KOPT-K1 (cell line): ENCODE results near the gene CRYBG1.

Source experiments
- H3K27ac ChIP-seq: fragments of 200-600 bp; sonication (generic); 2 replicates; pipeline ENCODE4 v1.5.1; 2016; ENCODE audit warnings: antibody characterized with exemption, mild to moderate bottlenecking, low read depth, low read length; ENCODE audit not compliant: poor library complexity, severe bottlenecking
- H3K36me3 ChIP-seq: fragments of 200-600 bp; sonication (generic); 2 replicates; pipeline ENCODE4 v1.5.1; 2017; ENCODE audit warnings: antibody characterized with exemption, mild to moderate bottlenecking, low read length, moderate library complexity; ENCODE audit not compliant: insufficient read depth
- H3K9me3 ChIP-seq: fragments of 200-600 bp; sonication (generic); 2 replicates; pipeline ENCODE4 v1.5.1; 2017; ENCODE audit warnings: antibody characterized with exemption, low read length, mild to moderate bottlenecking; ENCODE audit not compliant: insufficient read depth, poor library complexity, severe bottlenecking

CRYBG1 gene, protein sequence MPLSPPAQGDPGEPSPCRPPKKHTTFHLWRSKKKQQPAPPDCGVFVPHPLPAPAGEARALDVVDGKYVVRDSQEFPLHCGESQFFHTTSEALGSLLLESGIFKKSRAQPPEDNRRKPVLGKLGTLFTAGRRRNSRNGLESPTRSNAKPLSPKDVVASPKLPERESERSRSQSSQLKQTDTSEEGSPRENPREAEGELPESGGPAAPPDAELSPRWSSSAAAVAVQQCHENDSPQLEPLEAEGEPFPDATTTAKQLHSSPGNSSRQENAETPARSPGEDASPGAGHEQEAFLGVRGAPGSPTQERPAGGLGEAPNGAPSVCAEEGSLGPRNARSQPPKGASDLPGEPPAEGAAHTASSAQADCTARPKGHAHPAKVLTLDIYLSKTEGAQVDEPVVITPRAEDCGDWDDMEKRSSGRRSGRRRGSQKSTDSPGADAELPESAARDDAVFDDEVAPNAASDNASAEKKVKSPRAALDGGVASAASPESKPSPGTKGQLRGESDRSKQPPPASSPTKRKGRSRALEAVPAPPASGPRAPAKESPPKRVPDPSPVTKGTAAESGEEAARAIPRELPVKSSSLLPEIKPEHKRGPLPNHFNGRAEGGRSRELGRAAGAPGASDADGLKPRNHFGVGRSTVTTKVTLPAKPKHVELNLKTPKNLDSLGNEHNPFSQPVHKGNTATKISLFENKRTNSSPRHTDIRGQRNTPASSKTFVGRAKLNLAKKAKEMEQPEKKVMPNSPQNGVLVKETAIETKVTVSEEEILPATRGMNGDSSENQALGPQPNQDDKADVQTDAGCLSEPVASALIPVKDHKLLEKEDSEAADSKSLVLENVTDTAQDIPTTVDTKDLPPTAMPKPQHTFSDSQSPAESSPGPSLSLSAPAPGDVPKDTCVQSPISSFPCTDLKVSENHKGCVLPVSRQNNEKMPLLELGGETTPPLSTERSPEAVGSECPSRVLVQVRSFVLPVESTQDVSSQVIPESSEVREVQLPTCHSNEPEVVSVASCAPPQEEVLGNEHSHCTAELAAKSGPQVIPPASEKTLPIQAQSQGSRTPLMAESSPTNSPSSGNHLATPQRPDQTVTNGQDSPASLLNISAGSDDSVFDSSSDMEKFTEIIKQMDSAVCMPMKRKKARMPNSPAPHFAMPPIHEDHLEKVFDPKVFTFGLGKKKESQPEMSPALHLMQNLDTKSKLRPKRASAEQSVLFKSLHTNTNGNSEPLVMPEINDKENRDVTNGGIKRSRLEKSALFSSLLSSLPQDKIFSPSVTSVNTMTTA (N-terminal part only)

DNA sequence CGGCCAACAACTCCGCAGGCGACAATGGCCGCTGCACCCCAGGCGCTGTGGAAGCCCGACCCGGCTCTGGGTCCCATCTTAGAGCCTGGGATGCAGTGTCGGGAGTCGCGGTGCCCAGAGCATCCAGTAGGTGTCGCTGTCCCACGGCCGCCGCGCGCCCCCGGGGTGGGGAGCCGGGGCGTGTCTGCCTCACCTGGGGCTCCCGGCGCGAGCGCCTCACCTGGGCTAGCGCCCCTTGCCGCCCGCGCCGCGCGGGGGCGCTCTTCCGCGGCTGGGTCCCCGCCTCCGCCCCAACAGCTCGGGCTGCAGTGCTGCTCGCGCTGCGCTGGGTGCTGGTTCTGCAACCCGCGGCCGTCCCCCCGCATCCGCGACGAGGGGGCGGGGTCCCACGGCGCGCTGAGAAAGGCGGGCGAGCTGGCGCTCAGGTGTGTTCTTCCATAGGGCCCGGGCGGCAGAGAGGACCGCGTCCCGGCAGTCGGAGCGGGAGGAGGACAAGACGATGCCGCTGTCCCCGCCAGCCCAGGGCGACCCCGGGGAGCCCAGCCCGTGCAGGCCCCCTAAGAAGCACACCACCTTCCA lies at the start of gene CRYBG1:
CRYBG1 (plus strand) TSS at position 308 of the 579 bp plus-strand sequence; CDS start at position 500, 192 bp downstream.
- peaks cover 10% of the 10 kb centered on the region for H3K9me3 ChIP-seq
- H3K36me3 ChIP-seq, result no peaks in the 10 kb centered on the region
- H3K27ac ChIP-seq, result no peak within 1 kb of the TSS

DNA sequence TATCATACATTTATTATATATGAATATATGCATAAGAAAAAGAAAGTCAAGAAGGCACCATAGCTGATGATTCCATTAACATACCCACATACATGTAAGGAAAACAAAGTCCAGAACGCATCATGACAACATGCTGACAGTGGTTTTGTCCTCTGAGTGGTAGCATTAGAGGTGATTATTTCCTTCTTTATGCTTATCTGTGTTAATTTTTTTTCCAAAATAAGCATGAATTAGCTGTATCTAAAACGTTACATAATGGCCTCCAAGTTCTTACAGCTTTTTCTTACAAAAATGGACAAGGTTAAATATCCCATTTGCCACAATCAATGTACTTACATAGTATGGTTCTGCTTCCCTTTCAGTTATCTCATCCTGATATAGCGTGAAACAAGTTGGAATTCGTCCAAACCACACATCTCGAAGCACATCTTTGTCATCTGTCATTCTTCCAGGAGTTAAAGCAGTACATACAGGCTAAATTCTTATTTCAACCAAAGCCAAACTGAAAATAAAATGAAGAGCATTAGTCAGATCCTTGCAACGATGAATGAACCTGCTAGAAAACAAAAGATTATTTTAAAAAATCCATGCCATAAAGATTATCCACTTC lies 44.6 kb upstream of the CRYBG1 start:
- Histone ChIP-seq H3K9me3 (no peaks in the 10 kb centered on the region), H3K36me3 (peaks cover 52% of the 10 kb centered on the region), H3K27ac (no peak overlapping the region)

DNA sequence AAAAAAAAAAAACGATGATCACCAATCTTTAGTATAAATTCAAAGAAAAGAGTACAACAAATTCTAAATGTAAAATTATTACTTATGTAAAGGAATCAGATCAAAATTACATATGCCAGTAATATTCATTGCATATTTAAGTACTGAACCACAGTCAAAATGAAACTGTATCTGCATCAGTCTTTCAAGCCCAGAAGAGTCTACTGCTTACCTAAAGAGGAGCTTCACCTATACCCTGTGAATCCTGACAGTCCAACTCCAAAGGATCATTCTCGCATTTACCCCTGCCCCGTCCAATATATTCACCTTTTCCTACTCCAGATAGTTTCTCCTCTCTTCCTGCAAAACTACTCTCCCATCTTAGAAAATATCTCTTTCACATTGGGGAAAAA lies 44.1 kb upstream of the CRYBG1 start:
- H3K36me3 ChIP-seq, result peaks cover 47% of the 10 kb centered on the region
- H3K9me3 ChIP-seq, result no peaks in the 10 kb centered on the region
- no peak overlapping the region for H3K27ac ChIP-seq

DNA sequence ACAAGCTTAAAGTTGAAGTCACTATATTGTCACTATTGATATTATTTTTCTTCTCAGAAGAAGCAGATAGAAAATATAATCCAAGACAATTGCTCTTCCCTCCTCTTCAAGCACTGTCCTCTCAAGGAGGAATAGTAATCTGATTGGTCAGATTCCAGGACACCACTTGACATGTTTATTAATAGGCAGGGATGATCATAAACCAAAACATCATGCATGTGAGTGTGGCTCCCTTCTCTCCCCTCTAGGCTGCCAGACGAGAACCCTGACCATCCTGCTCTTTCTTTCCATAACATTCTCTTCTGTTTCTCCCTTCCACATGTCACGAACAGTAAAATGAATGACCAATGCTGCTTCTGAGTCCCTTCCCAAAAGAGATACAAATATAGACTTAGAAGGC lies 42.5 kb upstream of the CRYBG1 start:
- H3K27ac ChIP-seq, result no peak overlapping the region
- H3K9me3 ChIP-seq, result no peaks in the 10 kb centered on the region
- H3K36me3 ChIP-seq, result peaks cover 30% of the 10 kb centered on the region

DNA sequence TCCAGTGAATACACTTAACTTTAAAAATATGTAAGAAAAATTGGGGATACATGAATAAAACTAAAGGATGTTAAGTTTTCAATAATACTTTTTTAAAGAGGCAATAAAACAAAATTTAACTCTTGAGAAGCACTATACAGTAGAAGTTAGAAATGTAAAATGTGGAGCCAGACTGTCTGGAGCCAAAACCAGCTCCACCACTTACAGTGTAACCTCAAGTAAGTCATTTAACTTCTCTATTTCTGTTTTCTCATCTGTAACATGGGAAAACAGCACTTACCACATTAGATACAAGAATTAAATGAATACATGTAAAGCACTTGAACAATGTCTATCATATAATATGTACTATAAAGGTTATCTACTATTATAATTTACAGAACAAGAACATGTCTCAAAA lies 41.7 kb upstream of the CRYBG1 start:
- Histone ChIP-seq H3K9me3 (no peaks in the 10 kb centered on the region), H3K36me3 (peaks cover 22% of the 10 kb centered on the region), H3K27ac (no peak overlapping the region)

DNA sequence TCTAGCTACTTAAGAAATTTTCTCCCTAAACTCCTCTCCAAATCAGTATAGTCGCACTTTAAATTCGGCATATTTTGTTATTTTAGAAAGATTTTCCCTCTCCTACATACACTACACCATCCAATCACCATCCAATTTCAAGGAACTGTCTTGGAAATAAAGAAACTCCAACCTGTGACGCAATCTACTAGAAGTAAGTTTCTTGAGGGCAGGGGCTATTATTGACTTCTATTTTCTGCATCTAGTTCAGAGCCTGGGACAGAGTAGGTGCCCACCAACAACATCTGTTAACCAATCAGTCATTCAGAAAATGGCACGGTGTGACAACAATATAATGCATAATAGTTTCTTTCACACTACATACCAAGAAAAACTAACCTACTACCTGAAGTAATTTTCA lies 38.6 kb upstream of the CRYBG1 start:
- H3K36me3 ChIP-seq, result no peaks in the 10 kb centered on the region
- H3K27ac ChIP-seq, result no peak overlapping the region
- no peaks in the 10 kb centered on the region for H3K9me3 ChIP-seq

DNA sequence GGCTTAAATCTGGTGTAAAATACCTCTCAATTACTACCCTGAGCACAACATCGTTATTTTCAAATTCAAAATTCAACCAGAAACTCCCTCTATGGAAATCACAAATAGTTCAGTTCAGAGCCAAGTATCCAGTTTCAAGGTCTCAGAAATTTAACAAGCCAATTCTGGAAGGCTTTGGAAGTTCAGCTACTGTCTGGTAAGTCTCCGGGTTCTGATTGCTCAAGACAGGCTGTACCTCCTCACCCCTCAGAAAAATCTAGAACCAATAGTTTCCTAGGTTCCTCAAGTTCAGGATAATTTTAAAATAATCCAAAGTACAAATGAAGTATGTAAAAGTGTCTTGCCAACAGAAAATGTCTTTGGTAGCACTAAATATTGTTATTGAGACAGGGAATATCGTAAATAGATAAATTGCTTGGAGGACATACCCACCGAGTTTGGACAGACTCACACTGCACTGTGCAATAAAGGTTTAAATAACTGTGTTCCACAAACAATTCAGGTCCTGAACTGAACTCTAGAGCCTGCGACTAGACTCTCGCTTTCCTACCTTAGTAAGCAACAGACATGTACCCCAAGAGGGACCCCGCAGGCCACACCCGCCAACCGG lies 35.7 kb upstream of the CRYBG1 start:
- no peaks in the 10 kb centered on the region for H3K36me3 ChIP-seq
- H3K9me3 ChIP-seq, result no peaks in the 10 kb centered on the region
- H3K27ac ChIP-seq, result peak overlapping the region; percentile 84

DNA sequence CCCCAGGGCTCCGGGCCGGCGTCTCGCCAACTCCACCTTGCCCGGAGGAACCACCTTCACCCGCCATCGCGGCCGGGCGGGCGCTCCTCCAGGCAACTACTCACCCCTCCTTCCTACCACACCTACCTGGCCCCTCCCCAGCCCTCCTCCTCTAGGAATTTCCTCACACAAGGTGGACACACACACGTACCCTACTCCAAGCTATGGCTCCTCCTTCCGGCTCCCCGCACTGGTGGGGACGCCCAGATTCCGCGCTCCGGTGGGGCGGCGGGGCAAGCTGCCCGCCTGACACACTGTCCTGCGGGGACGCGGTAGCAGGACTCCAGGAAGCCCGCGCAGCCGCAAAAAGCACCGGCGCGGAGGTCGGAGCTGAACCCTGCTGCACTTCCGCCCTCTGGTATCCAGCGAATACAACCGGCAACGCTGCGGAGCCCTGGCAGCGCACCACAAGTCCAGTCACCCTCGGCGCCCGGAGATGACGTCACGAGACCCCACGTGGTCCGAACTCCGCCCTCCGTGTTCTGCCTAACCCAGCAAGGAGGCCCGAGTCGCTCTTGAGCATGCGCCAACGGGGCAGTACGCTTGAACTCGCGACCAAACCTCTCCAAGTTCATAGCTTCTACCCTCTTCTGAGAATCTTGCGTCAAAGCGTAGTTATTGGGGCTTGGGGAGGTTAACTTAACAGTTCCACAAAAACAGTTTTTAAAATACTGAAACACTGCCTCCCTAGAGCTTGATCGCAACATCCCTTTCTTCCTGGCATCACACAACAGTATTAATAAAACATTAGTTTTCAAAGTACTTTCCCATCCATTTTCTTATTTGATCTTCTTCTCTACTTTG lies 35.0 kb upstream of the CRYBG1 start, which contains the start of gene ATG5:
ATG5 (minus strand) TSS at position 425 of the 843 bp plus-strand sequence. CDS start 9,552 bp downstream, outside the sequence.
- peak within 1 kb of the TSS; percentile 84 for H3K27ac ChIP-seq
- H3K9me3 ChIP-seq, result no peaks in the 10 kb centered on the region
- H3K36me3 ChIP-seq, result no peaks in the 10 kb centered on the region

DNA sequence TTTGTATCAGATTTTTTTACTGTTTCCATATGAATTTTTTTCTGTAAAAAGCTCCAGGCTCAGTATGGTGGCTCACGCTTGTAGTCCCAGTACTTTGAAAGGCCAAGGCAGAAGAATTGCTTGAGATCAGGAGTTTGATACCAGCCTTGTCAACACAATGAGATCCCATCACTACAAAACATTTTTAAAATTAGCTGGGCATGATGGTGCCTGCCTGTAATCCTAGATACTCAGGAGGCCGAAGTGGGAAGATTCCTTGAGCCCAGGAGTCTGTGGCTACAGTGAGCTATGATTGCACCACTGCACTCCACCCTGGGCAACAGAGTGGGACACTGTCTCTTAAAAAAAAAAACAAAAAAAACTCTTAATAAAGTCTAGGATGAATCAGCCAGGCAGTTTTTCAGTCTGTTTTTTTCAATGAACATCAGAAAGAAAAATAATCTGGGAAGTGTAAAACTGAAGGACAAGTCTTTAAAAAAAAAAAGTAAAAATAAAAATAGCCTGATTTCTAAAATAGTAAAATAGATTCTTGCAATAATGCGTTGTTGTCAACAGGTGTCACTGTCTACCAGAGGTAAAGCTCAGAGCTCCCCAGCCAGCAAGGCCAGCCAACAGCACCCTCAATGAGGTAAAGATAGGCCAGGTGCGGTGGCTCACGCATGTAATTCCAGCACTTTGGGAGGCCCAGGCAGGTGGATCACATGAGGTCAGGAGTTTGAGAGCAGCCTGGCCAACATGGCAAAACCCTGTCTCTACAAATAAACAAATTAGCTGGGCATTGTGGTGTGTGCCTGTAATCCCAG lies 25.7 kb upstream of the CRYBG1 start:
- Histone ChIP-seq H3K36me3 (no peaks in the 10 kb centered on the region), H3K27ac (no peak overlapping the region), H3K9me3 (no peaks in the 10 kb centered on the region)

DNA sequence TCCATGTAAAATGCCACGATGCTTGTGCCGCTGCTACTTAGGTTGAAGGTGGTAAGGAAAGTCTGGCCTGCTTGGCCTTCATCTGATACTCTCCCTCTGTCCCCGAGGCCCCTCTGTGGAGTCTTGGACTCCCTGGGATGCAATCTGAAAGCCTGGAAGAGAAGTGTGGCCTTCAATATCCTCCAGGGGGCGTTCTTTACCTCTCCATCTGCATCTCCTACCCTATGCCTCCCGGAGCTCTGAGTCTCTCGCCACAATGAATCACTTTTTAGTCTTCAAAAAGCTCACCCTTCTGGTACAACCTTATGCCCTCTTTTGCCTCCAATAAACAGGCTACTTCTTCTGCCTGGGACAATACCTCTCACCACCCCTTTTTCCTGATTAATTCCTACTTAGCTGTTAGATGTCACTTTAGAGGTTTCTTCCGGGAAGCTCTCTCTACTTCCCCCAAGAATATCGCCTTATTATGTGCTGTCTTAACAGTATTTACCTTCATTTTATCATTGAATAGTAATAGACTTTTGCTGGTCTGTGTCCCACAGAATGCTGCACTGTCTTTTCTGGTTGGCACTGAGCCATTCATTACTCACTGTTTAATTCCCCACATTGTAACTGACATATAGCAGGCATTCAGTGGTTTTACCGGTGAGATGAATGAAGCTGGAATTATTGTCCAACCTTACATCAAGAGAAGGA lies 21.0 kb upstream of the CRYBG1 start:
- Histone ChIP-seq H3K36me3 (no peaks in the 10 kb centered on the region), H3K9me3 (no peaks in the 10 kb centered on the region), H3K27ac (no peak overlapping the region)

DNA sequence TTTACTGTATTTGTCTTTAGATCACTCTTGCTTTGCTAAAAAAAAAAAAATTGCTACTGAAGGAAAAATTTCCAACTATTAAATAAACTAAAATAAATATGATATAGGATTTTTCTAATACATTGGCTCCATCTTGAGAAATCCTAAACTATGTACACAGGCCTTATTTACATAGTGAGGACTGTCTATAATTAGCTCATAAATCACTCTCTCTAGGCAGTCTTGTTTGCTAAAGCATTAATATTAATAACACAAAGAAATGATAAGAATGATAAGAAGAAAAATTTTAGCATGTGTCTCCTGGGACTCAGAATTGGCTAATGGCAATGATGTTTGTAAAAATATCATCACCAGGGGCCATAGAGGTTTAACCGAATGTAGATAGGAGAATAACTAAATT lies 13.3 kb upstream of the CRYBG1 start:
- no peaks in the 10 kb centered on the region for H3K36me3 ChIP-seq
- H3K9me3 ChIP-seq, result peaks cover under 1% of the 10 kb centered on the region
- no peak overlapping the region for H3K27ac ChIP-seq

DNA sequence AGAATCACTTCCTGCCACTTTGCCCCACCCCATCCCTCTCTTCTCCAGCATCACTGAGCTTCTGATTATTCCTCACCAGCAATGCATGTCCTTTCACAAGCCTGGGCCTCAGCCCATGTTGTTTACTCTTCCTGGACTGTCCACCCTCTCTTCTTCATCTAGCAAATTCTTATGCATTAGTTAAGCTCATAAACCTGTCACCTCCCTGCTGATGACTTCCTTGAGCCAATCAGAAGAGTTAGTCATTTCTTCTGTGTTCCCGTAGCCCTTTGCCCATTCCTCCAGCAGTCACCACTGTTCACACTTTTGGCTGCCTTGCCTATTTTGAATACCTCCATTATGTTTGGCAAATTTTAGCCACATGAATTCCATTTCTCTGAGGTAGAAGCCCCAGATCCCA lies 4.1 kb upstream of the CRYBG1 start:
- Histone ChIP-seq H3K36me3 (no peaks in the 10 kb centered on the region), H3K9me3 (peaks cover 16% of the 10 kb centered on the region), H3K27ac (no peak overlapping the region)
